ENCODE data around the gene SERPINE2. TPM values are rescaled to one million over a fixed set of nuclear protein-coding genes. Genes with fewer than 3 reads are reported as not detected.

Gene SERPINE2
- total and polyA plus RNA-seq, 2 donors (not counting 3 experiments of a cell fraction or from before 2014, with no cell fraction given) = 4.0 to 8.8 TPM

GRCh38 chr2:224062481-224063297 lies 23.6 kb upstream of the SERPINE2 start:
- POLR2A ChIA-PET = no interaction called here
- TF ChIP-seq JUN (IDR thresholded peaks at IDR 0.05; ENCODE audit: borderline replicate concordance, insufficient read depth, insufficient read length, low read depth) (no peak), POLR2AphosphoS5 (IDR thresholded peaks at IDR 0.05; ENCODE audit: insufficient read depth, low read depth, low read length) (no peak), GATA2 (IDR thresholded peaks at IDR 0.05; ENCODE audit: insufficient read depth, insufficient read length, low read depth, low read length) (no peak), POLR2A (IDR thresholded peaks at IDR 0.05; ENCODE audit: low read depth, low read length) (no peak)
- BruUV-seq (replicated peaks) = no TSS peak

GRCh38 chr2:224060783-224061482 lies 21.8 kb upstream of the SERPINE2 start:
- Histone ChIP-seq H3K9ac (replicated peaks; ENCODE audit: extremely low read depth, insufficient read depth, low read length) (no peak overlapping the region), H3K79me2 (ENCODE audit: control insufficient read depth, insufficient read depth, low read length) (no peaks in the 10 kb centered on the region), H3K27me3 (ENCODE audit: control insufficient read depth in 2 of 2, insufficient read depth in 2 of 2, low read length in 2 of 2) (no peaks in the 10 kb centered on the region), H4K20me1 (replicated peaks; ENCODE audit: control insufficient read depth, extremely low read depth, insufficient read depth, low read length) (no peaks in the 10 kb centered on the region), H3K27ac (ENCODE audit: insufficient read depth, low read depth, low read length) (no peak overlapping the region), H3K36me3 (ENCODE audit: control insufficient read depth in 2 of 2, extremely low read depth in 1 of 2, insufficient read depth in 2 of 2, low read length in 2 of 2) (no peaks in the 10 kb centered on the region), H3K4me3 (replicated peaks in 1 of 3; ENCODE audit: insufficient read depth in 1 of 3, low read depth in 1 of 3, low read length in 3 of 3) (no peak overlapping the region), H2AFZ (ENCODE audit: low read depth, low read length) (no peak overlapping the region), H3K4me1 (ENCODE audit: control insufficient read depth, extremely low read depth, insufficient read depth, low read length) (no peaks in the 10 kb centered on the region), H3K9me3 (replicated peaks; ENCODE audit: control insufficient read depth, insufficient read depth, low read length) (no peaks in the 10 kb centered on the region), H3K9me1 (replicated peaks; ENCODE audit: control insufficient read depth, extremely low read depth, insufficient read depth, low read length) (no peaks in the 10 kb centered on the region), H3K4me2 (ENCODE audit: insufficient read depth, low read length) (no peak overlapping the region)
- intact Hi-C loops (cut with micrococcal nuclease) (no loop called here), dilution Hi-C loops (cut with MboI; ENCODE audit: extremely low pct_ligation_motif_present, low sequenced_read_pairs) (no loop called here)
- no peak for DNase-seq (ENCODE audit: low read depth, low spot score)
- no peak for TF ChIP-seq POLR2AphosphoS5 (IDR thresholded peaks at IDR 0.05; ENCODE audit: insufficient read depth, low read depth, low read length)
- no peak for TF ChIP-seq MAX (IDR thresholded peaks at IDR 0.05; ENCODE audit: insufficient read depth, insufficient read length)
- no peak for TF ChIP-seq POLR2A (IDR thresholded peaks at IDR 0.05; ENCODE audit: low read depth, low read length)
- no peak for TF ChIP-seq GATA2 (IDR thresholded peaks at IDR 0.05; ENCODE audit: insufficient read depth, insufficient read length, low read depth, low read length)
- TF ChIP-seq CTCF (IDR thresholded peaks at IDR 0.05; ENCODE audit: extremely low read depth in 1 of 2, insufficient read depth in 1 of 2, low read depth in 1 of 2, low read length in 2 of 2) = no peak
- TF ChIP-seq FOS (IDR thresholded peaks at IDR 0.05; ENCODE audit: borderline replicate concordance, insufficient read depth, low read length) = no peak
- no peak for TF ChIP-seq JUN (IDR thresholded peaks at IDR 0.05; ENCODE audit: borderline replicate concordance, insufficient read depth, insufficient read length, low read depth)
- no peak for TF ChIP-seq EZH2 (IDR thresholded peaks at IDR 0.05; ENCODE audit: borderline replicate concordance, low read depth, low read length, severe bottlenecking)
- no peak for TF ChIP-seq MYC (IDR thresholded peaks at IDR 0.05; ENCODE audit: low read depth, low read length)
- POLR2A ChIA-PET = no interaction called here
- no peak for FAIRE-seq
- CTCF ChIA-PET = no interaction called here
- BruUV-seq (replicated peaks) = no TSS peak

More at GRCh38 chr2:224062481-224063297, 23.6 kb upstream of the SERPINE2 start:
- Histone ChIP-seq H3K4me1 (ENCODE audit: control insufficient read depth, extremely low read depth, insufficient read depth, low read length) (no peaks in the 10 kb centered on the region), H3K4me2 (ENCODE audit: insufficient read depth, low read length) (no peak overlapping the region), H4K20me1 (replicated peaks; ENCODE audit: control insufficient read depth, extremely low read depth, insufficient read depth, low read length) (no peaks in the 10 kb centered on the region), H3K9me3 (replicated peaks; ENCODE audit: control insufficient read depth, insufficient read depth, low read length) (no peaks in the 10 kb centered on the region), H3K27ac (ENCODE audit: insufficient read depth, low read depth, low read length) (no peak overlapping the region), H3K9me1 (replicated peaks; ENCODE audit: control insufficient read depth, extremely low read depth, insufficient read depth, low read length) (no peaks in the 10 kb centered on the region), H3K79me2 (ENCODE audit: control insufficient read depth, insufficient read depth, low read length) (no peaks in the 10 kb centered on the region), H2AFZ (ENCODE audit: low read depth, low read length) (no peak overlapping the region), H3K36me3 (ENCODE audit: control insufficient read depth in 2 of 2, extremely low read depth in 1 of 2, insufficient read depth in 2 of 2, low read length in 2 of 2) (no peaks in the 10 kb centered on the region), H3K9ac (replicated peaks; ENCODE audit: extremely low read depth, insufficient read depth, low read length) (no peak overlapping the region), H3K27me3 (ENCODE audit: control insufficient read depth in 2 of 2, insufficient read depth in 2 of 2, low read length in 2 of 2) (no peaks in the 10 kb centered on the region), H3K4me3 (replicated peaks in 1 of 3; ENCODE audit: insufficient read depth in 1 of 3, low read depth in 1 of 3, low read length in 3 of 3) (no peak overlapping the region)
- DNase-seq (ENCODE audit: low read depth, low spot score) (no peak), FAIRE-seq (no peak)
- intact Hi-C loops (cut with micrococcal nuclease) = no loop called here
- dilution Hi-C loops (cut with MboI; ENCODE audit: extremely low pct_ligation_motif_present, low sequenced_read_pairs) = no loop called here
- CTCF ChIA-PET = interaction anchor here (1.2 kb wide), 1 partner anchor 69 kb away, joined by 3 read pairs; no protein-coding TSS in a partner anchor

Measured in endothelial cell of umbilical vein (primary cell).